WTC11 (cell line): ENCODE data around the gene STK32B. TPM values are rescaled to one million over a fixed set of nuclear protein-coding genes. Genes with fewer than 3 reads are reported as not detected.

Experiments
- ATAC-seq: fragments of 200-7000 bp; cut with Tn5 transposase; 2 replicates; pipeline ENCODE4 v1.10.0; 2021; ENCODE audit warnings: mild to moderate bottlenecking, moderate library complexity
- CTCF ChIA-PET: fragments of 300-600 bp; sonication (Branson Sonifier 250); formaldehyde crosslinking; loops from one replicate; lab custom pipeline; 2021; ENCODE audit warnings: antibody characterized with exemption; lab: Charles Lee
- POLR2A ChIA-PET: fragments of 350-600 bp; sonication (Branson Sonifier 250); formaldehyde crosslinking; loops from one replicate; lab custom pipeline; 2021; ENCODE audit warnings: antibody characterized with exemption; lab: Charles Lee
- DNase-seq: peaks from one replicate; pipeline ENCODE4 v3.0.0; 2021; ENCODE audit warnings: low spot score
- H3K27ac Mint-ChIP-seq: 2 replicates; pipeline ENCODE4 v1.8.0; 2021; ENCODE audit warnings: mixed read lengths
- H3K27me3 Mint-ChIP-seq: 2 replicates; pipeline ENCODE4 v1.8.0; 2021; ENCODE audit warnings: low read depth, mild to moderate bottlenecking, moderate library complexity, mixed read lengths
- H3K36me3 Mint-ChIP-seq: 2 replicates; pipeline ENCODE4 v1.8.0; 2021; ENCODE audit warnings: mixed read lengths
- H3K4me1 Mint-ChIP-seq: 2 replicates; pipeline ENCODE4 v1.8.0; 2022; ENCODE audit warnings: mixed read lengths
- H3K4me3 Mint-ChIP-seq: 2 replicates; pipeline ENCODE4 v1.8.0; 2021; ENCODE audit warnings: mild to moderate bottlenecking, moderate library complexity, mixed read lengths
- H3K9me3 Mint-ChIP-seq: 2 replicates; pipeline ENCODE4 v1.8.0; 2021; ENCODE audit warnings: mixed read lengths
- AR ChIP-seq: fragments of 250-450 bp; sonication (Bioruptor Pico); IDR thresholded peaks from 2 replicates; pipeline ENCODE4 v1.9.0; 2021; ENCODE audit warnings: mild to moderate bottlenecking
- ARID4B ChIP-seq: sonication (generic); formaldehyde crosslinking; IDR thresholded peaks from 2 replicates; pipeline ENCODE4 v1.8.0; 2023; ENCODE audit warnings: missing genetic modification reagents, mild to moderate bottlenecking, borderline replicate concordance
- ATF1 ChIP-seq: sonication (generic); formaldehyde crosslinking; IDR thresholded peaks from 2 replicates; pipeline ENCODE4 v1.8.1; 2023; ENCODE audit warnings: mild to moderate bottlenecking, moderate library complexity, missing genetic modification reagents
- CDX4 ChIP-seq: fragments of 250-450 bp; sonication (Bioruptor Pico); IDR thresholded peaks from 2 replicates; pipeline ENCODE4 v1.9.0; 2021; ENCODE audit warnings: moderate library complexity, mild to moderate bottlenecking, inconsistent platforms, borderline replicate concordance
- ELF4 ChIP-seq: sonication (generic); formaldehyde crosslinking; IDR thresholded peaks from 2 replicates; pipeline ENCODE4 v1.8.1; 2022; ENCODE audit warnings: low read depth, mild to moderate bottlenecking, moderate library complexity, missing genetic modification reagents
- ERG ChIP-seq: fragments of 250-450 bp; sonication (Bioruptor Pico); IDR thresholded peaks from 2 replicates; pipeline ENCODE4 v1.8.0; 2021; ENCODE audit warnings: mild to moderate bottlenecking
- JUN ChIP-seq: sonication (generic); formaldehyde crosslinking; IDR thresholded peaks from 2 replicates; pipeline ENCODE4 v1.8.0; 2023; ENCODE audit warnings: mild to moderate bottlenecking, missing genetic modification reagents
- NFATC4 ChIP-seq: fragments of 250-450 bp; sonication (Bioruptor Pico); IDR thresholded peaks from 2 replicates; pipeline ENCODE4 v1.9.0; 2021; ENCODE audit warnings: mild to moderate bottlenecking
- NFYB ChIP-seq: sonication (generic); formaldehyde crosslinking; conservative IDR thresholded peaks from 2 replicates; pipeline ENCODE4 v1.8.0; 2022; ENCODE audit warnings: low read depth, missing genetic modification reagents
- NR2C2 ChIP-seq: sonication (generic); formaldehyde crosslinking; IDR thresholded peaks from 2 replicates; pipeline ENCODE4 v1.8.0; 2022; ENCODE audit warnings: mild to moderate bottlenecking, missing genetic modification reagents
- OVOL2 ChIP-seq: fragments of 250-450 bp; sonication (Bioruptor Pico); IDR thresholded peaks from 2 replicates; pipeline ENCODE4 v1.9.0; 2021; ENCODE audit warnings: mild to moderate bottlenecking, borderline replicate concordance
- RORB ChIP-seq: fragments of 250-450 bp; sonication (Bioruptor Pico); IDR thresholded peaks from 2 replicates; pipeline ENCODE4 v1.9.0; 2021; ENCODE audit warnings: mild to moderate bottlenecking
- TEAD1 ChIP-seq: sonication (generic); formaldehyde crosslinking; IDR thresholded peaks from 2 replicates; pipeline ENCODE4 v1.8.0; 2022; ENCODE audit warnings: mild to moderate bottlenecking, missing genetic modification reagents
- TEAD4 ChIP-seq: sonication (generic); formaldehyde crosslinking; IDR thresholded peaks from 2 replicates; pipeline ENCODE4 v1.8.0; 2022; ENCODE audit warnings: mild to moderate bottlenecking, missing genetic modification reagents
- ZBTB21 ChIP-seq: sonication (generic); formaldehyde crosslinking; IDR thresholded peaks from 2 replicates; pipeline ENCODE4 v1.8.1; 2023; ENCODE audit warnings: mild to moderate bottlenecking, missing genetic modification reagents, borderline replicate concordance
- ZNF138 ChIP-seq: sonication (generic); formaldehyde crosslinking; conservative IDR thresholded peaks from 2 replicates; pipeline ENCODE4 v1.8.1; 2022; ENCODE audit warnings: mild to moderate bottlenecking, moderate library complexity, missing genetic modification reagents
- ZNF232 ChIP-seq: sonication (generic); formaldehyde crosslinking; IDR thresholded peaks from 2 replicates; pipeline ENCODE4 v1.8.0; 2022; ENCODE audit warnings: mild to moderate bottlenecking, missing genetic modification reagents
- ZNF423 ChIP-seq: fragments of 250-450 bp; sonication (Bioruptor Pico); IDR thresholded peaks from 2 replicates; pipeline ENCODE4 v2.1.2; 2022; ENCODE audit warnings: mild to moderate bottlenecking, moderate library complexity
- ZNF512 ChIP-seq: sonication (generic); formaldehyde crosslinking; IDR thresholded peaks from 2 replicates; pipeline ENCODE4 v1.8.1; 2022; ENCODE audit warnings: missing genetic modification reagents, borderline replicate concordance
- ZNF532 ChIP-seq: fragments of 250-450 bp; sonication (Bioruptor Pico); IDR thresholded peaks from 2 replicates; pipeline ENCODE4 v1.9.0; 2021; ENCODE audit warnings: mild to moderate bottlenecking, borderline replicate concordance
- ZNF671 ChIP-seq: fragments of 250-450 bp; sonication (Bioruptor Pico); IDR thresholded peaks from 2 replicates; pipeline ENCODE4 v1.8.0; 2021; ENCODE audit warnings: mild to moderate bottlenecking
- total RNA-seq: library from RNA; stranded (reverse); gene quantifications from 3 replicates; pipeline ENCODE4 v1.2.3, GENCODE V29; 2021

Gene STK32B
- total RNA-seq, 1 experiment from 2014 or later = 1.9 TPM

- Mint-ChIP-seq H3K27me3 (no peaks in the 10 kb centered on the region; the same call in 1 of the 2 replicates), H3K36me3 (no peaks in the 10 kb centered on the region), H3K4me1 (peaks cover 11% of the 10 kb centered on the region), H3K4me3 (no peak overlapping the region)
- CTCF ChIA-PET = no interaction called here
- DNase-seq (no peak), ATAC-seq (no peak)
- POLR2A ChIA-PET = no interaction called here
- no peak for TF ChIP-seq AR (CRISPR knock-in tag)
- no peak for TF ChIP-seq NFATC4 (CRISPR knock-in tag)
- no peak for TF ChIP-seq ZNF138
- TF ChIP-seq ELF4 (CRISPR knock-in tag) = no peak
- no peak for TF ChIP-seq NR2C2 (CRISPR knock-in tag)
- no peak for TF ChIP-seq RORB
- no peak for TF ChIP-seq NFYB (CRISPR knock-in tag)
- TF ChIP-seq JUN (CRISPR knock-in tag) = no peak
- no peak for TF ChIP-seq OVOL2
- TF ChIP-seq ZNF532 (CRISPR knock-in tag) = no peak
- no peak for TF ChIP-seq TEAD4
- no peak for TF ChIP-seq ARID4B (CRISPR knock-in tag)
- no peak for TF ChIP-seq ZNF671 (CRISPR knock-in tag)
- no peak for TF ChIP-seq TEAD1
- TF ChIP-seq, all 79 proteins: peak for 0
- H3K27ac Mint-ChIP-seq = no peak overlapping the region
- no peaks in the 10 kb centered on the region for H3K9me3 Mint-ChIP-seq
Observed at GRCh38 chr4:5463361-5463760, 412.1 kb downstream of the STK32B start.

- Mint-ChIP-seq H3K27me3 (no peaks in the 10 kb centered on the region; the same call in 1 of the 2 replicates), H3K4me1 (peaks cover 11% of the 10 kb centered on the region), H3K27ac (no peak overlapping the region), H3K36me3 (no peaks in the 10 kb centered on the region), H3K4me3 (no peak overlapping the region), H3K9me3 (no peaks in the 10 kb centered on the region)
- DNase-seq = no peak
- no peak for ATAC-seq
- ChIA-PET POLR2A (no interaction called here), CTCF (no interaction called here)
- no peak for TF ChIP-seq CDX4 (CRISPR knock-in tag)
- no peak for TF ChIP-seq ZBTB21 (CRISPR knock-in tag)
- TF ChIP-seq ZNF423 (CRISPR knock-in tag) = no peak
- no peak for TF ChIP-seq ZNF512 (CRISPR knock-in tag)
- TF ChIP-seq ATF1 (CRISPR knock-in tag) = no peak
- TF ChIP-seq ZNF232 = no peak
- no peak for TF ChIP-seq ERG
Observed at GRCh38 chr4:5463936-5464650, 412.8 kb downstream of the STK32B start.
